ENCODE results near the gene CHST15. TPM values are rescaled to one million over a fixed set of nuclear protein-coding genes. Genes with fewer than 3 reads are reported as not detected.

The CHST15 gene
- total and polyA plus RNA-seq, 2 of the 13 experiments (the other 11 are each of a cell fraction or from before 2014, with no cell fraction given): 1.4 to 94.7 TPM

DNA sequence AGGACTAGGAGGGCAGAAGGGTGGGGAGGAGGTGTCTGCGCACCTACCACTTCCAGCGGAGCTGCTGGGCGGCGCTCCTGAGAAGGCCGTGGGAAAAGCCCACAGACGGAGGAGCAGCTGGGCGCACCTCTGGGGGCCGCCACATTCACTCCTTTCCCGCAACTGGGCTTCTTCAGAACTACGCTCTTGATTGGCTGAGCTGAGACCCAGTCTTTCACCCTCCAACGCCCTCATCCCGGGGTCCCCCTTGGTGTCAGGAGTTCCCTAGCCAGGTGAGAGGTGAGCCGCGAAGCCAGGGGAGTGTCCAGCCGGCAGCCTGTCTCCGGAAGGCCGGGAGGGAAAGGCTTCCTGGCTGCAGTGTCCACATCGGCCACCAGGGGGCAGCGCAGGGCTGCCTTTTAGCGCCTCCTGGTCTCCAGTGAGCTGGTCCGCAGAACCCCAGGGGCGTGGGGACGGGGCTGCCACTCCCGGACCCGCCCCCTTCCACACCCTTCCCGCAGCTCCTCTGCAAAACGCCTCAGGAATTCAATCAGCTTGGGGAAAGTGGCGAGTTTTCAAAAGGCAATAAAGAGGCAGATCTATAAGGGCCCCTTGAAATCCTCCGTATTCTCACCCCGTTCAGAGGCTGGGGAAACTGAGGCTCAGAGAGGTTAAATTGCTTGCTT, 98.8 kb downstream of the CHST15 start (continued):
- TF ChIP-seq, protein P1, sequence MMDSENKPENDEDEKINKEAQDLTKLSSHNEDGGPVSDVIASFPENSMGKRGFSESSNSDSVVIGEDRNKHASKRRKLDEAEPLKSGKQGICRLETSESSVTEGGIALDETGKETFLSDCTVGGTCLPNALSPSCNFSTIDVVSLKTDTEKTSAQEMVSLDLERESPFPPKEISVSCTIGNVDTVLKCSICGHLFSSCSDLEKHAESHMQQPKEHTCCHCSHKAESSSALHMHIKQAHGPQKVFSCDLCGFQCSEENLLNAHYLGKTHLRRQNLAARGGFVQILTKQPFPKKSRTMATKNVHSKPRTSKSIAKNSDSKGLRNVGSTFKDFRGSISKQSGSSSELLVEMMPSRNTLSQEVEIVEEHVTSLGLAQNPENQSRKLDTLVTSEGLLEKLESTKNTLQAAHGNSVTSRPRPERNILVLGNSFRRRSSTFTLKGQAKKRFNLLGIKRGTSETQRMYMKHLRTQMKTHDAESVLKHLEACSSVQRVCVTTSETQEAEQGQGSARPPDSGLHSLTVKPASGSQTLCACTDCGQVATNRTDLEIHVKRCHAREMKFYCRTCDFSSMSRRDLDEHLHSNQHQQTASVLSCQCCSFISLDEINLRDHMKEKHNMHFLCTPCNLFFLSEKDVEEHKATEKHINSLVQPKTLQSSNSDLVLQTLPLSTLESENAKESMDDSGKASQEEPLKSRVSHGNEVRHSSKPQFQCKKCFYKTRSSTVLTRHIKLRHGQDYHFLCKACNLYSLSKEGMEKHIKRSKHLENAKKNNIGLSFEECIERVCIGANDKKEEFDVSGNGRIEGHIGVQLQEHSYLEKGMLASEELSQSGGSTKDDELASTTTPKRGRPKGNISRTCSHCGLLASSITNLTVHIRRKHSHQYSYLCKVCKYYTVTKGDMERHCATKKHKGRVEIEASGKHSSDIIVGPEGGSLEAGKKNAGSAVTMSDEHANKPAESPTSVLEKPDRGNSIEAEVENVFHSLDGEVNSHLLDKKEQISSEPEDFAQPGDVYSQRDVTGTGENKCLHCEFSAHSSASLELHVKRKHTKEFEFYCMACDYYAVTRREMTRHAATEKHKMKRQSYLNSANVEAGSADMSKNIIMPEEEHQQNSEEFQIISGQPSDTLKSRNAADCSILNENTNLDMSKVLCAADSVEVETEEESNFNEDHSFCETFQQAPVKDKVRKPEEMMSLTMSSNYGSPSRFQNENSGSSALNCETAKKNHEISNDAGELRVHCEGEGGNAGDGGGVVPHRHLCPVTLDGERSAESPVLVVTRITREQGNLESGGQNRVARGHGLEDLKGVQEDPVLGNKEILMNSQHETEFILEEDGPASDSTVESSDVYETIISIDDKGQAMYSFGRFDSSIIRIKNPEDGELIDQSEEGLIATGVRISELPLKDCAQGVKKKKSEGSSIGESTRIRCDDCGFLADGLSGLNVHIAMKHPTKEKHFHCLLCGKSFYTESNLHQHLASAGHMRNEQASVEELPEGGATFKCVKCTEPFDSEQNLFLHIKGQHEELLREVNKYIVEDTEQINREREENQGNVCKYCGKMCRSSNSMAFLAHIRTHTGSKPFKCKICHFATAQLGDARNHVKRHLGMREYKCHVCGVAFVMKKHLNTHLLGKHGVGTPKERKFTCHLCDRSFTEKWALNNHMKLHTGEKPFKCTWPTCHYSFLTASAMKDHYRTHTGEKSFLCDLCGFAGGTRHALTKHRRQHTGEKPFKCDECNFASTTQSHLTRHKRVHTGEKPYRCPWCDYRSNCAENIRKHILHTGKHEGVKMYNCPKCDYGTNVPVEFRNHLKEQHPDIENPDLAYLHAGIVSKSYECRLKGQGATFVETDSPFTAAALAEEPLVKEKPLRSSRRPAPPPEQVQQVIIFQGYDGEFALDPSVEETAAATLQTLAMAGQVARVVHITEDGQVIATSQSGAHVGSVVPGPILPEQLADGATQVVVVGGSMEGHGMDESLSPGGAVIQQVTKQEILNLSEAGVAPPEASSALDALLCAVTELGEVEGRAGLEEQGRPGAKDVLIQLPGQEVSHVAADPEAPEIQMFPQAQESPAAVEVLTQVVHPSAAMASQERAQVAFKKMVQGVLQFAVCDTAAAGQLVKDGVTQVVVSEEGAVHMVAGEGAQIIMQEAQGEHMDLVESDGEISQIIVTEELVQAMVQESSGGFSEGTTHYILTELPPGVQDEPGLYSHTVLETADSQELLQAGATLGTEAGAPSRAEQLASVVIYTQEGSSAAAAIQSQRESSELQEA (CRISPR knock-in tag; IDR thresholded peaks at IDR 0.05; ENCODE audit: not compliant biosample characterization): no peak
- TF ChIP-seq ZNF546 (CRISPR knock-in tag; conservative IDR thresholded peaks at IDR 0.05): 0 out of 2 replicates have a peak, but pooled peaks have one; percentile 64
- TF ChIP-seq ZNF883 (CRISPR knock-in tag; IDR thresholded peaks at IDR 0.05; ENCODE audit: not compliant biosample characterization): no peak
- no peak for TF ChIP-seq SOX6 (IDR thresholded peaks at IDR 0.05)
- 0 out of 2 replicates have a peak, but pooled peaks have one; percentile 16 for TF ChIP-seq SOX6 (CRISPR knock-in tag; IDR thresholded peaks at IDR 0.05)
- no peak for TF ChIP-seq MBD4 (IDR thresholded peaks at IDR 0.05; ENCODE audit: borderline replicate concordance, low read length)
- TF ChIP-seq ZEB1 (IDR thresholded peaks at IDR 0.05; ENCODE audit: insufficient replicate concordance, low read depth): peak; percentile 41
- TF ChIP-seq ZNF766 (CRISPR knock-in tag; IDR thresholded peaks at IDR 0.05; ENCODE audit: borderline replicate concordance): peak; percentile 57; the same call in 1 of the 2 replicates
- TF ChIP-seq ZNF101 (CRISPR knock-in tag; IDR thresholded peaks at IDR 0.05; ENCODE audit: borderline replicate concordance, low read depth): no peak
- no peak for TF ChIP-seq BORCS8-MEF2B (CRISPR knock-in tag; IDR thresholded peaks at IDR 0.05)
- no peak for TF ChIP-seq ADNP (CRISPR knock-in tag; IDR thresholded peaks at IDR 0.05)
- TF ChIP-seq NKX3-1 (CRISPR knock-in tag; IDR thresholded peaks at IDR 0.05): no peak
- TF ChIP-seq ZNF577 (CRISPR knock-in tag; IDR thresholded peaks at IDR 0.05; ENCODE audit: borderline replicate concordance, low read depth): no peak
- TF ChIP-seq ZNF775 (CRISPR knock-in tag; IDR thresholded peaks at IDR 0.05; ENCODE audit: borderline replicate concordance): no peak
- TF ChIP-seq ZNF382 (CRISPR knock-in tag; IDR thresholded peaks at IDR 0.05; ENCODE audit: borderline replicate concordance): no peak
- peak; percentile 61; the same call in 1 of the 2 replicates for TF ChIP-seq ZNF607 (CRISPR knock-in tag; IDR thresholded peaks at IDR 0.05; ENCODE audit: borderline replicate concordance)
- peak; percentile 13; the same call in 1 of the 2 replicates for TF ChIP-seq SP4 (CRISPR knock-in tag; IDR thresholded peaks at IDR 0.05)
- TF ChIP-seq SSRP1 (CRISPR knock-in tag; IDR thresholded peaks at IDR 0.05): no peak
- TF ChIP-seq ZNF713 (CRISPR knock-in tag; IDR thresholded peaks at IDR 0.05): no peak
- TF ChIP-seq PHF5A (CRISPR knock-in tag; IDR thresholded peaks at IDR 0.05; ENCODE audit: low read depth, unreplicated experiment): no peak
- TF ChIP-seq AKAP8 (CRISPR knock-in tag; IDR thresholded peaks at IDR 0.05): no peak
- peak; percentile 47; the same call in 1 of the 2 replicates for TF ChIP-seq ZMYM4 (CRISPR knock-in tag; IDR thresholded peaks at IDR 0.05)
- TF ChIP-seq ZNF563 (CRISPR knock-in tag; IDR thresholded peaks at IDR 0.05): 0 out of 2 replicates have a peak, but pooled peaks have one; percentile 30
- peak; percentile 81 for TF ChIP-seq AGO1 (IDR thresholded peaks at IDR 0.05; ENCODE audit: low read depth, low read length, poor library complexity, severe bottlenecking)

Data from HepG2 (cell line).